HUES64 (cell line): ENCODE measurements around the gene ODF4.
A peak's percentile ranks its signal among the peaks of the same experiment; 100 is the strongest.
"Not testable (repeated sequence)": the region's sequence is repeated elsewhere in the genome, so short reads cannot be mapped to it uniquely, and the experiment has no call there.

Experiments
- H3K27ac ChIP-seq: 2 replicates; pipeline ENCODE4 v1.7.0; 2013; ENCODE audit warnings: low read depth, low read length, inconsistent platforms
- H3K27me3 ChIP-seq: 2 replicates; pipeline ENCODE4 v1.6.1; 2013; ENCODE audit warnings: mild to moderate bottlenecking, low read length; ENCODE audit not compliant: insufficient read depth
- H3K36me3 ChIP-seq: 2 replicates; pipeline ENCODE4 v1.6.1; 2013; ENCODE audit warnings: mild to moderate bottlenecking, low read length; ENCODE audit not compliant: insufficient read depth
- H3K4me1 ChIP-seq: 2 replicates; pipeline ENCODE4 v1.6.1; 2013; ENCODE audit warnings: mild to moderate bottlenecking, low read length, moderate library complexity; ENCODE audit not compliant: insufficient read depth
- H3K4me3 ChIP-seq: 2 replicates; pipeline ENCODE4 v1.5.1; 2013; ENCODE audit warnings: mild to moderate bottlenecking, low read length, moderate library complexity
- H3K9ac ChIP-seq: 2 replicates; pipeline ENCODE4 v1.6.1; 2013; ENCODE audit warnings: mild to moderate bottlenecking, low read depth, low read length
- H3K9me3 ChIP-seq: 2 replicates; pipeline ENCODE4 v1.6.1; 2013; ENCODE audit warnings: low read depth, low read length; ENCODE audit not compliant: insufficient read depth
- WGBS: fragments of 150-250, 120-280 bp; methylation state at CpG from one replicate; pipeline ENCODE4 v1.1.7; 2013; ENCODE audit warnings: missing lambda C conversion rate; 5-methylcytosine and 5-hydroxymethylcytosine counted together

The ODF4 gene

GRCh38 chr17:8372422-8372821 lies 32.8 kb downstream of the ODF4 start:
- H3K27me3 ChIP-seq, result no peaks in the 10 kb centered on the region
- WGBS, result 95% methylated on average over 6 of the region's 7 CpGs
- no peaks in the 10 kb centered on the region for H3K9me3 ChIP-seq
- H3K4me3 ChIP-seq, result no peak overlapping the region
- H3K36me3 ChIP-seq, result peaks cover 45% of the 10 kb centered on the region
- H3K4me1 ChIP-seq, result peaks cover 4% of the 10 kb centered on the region; the same call in 1 of the 2 replicates
- no peak overlapping the region for H3K27ac ChIP-seq
- no peak overlapping the region for H3K9ac ChIP-seq

GRCh38 chr17:8373856-8374255 lies 34.2 kb downstream of the ODF4 start:
- H3K27ac ChIP-seq, H3K4me3 ChIP-seq, H3K27me3 ChIP-seq, H3K9me3 ChIP-seq, H3K4me1 ChIP-seq, H3K9ac ChIP-seq: not testable (repeated sequence)
- 97% methylated on average over 26 of the region's 26 CpGs for WGBS
- H3K36me3 ChIP-seq, result peaks cover 51% of the 10 kb centered on the region

GRCh38 chr17:8375738-8376259 lies 36.2 kb downstream of the ODF4 start:
- Histone ChIP-seq H3K9me3 (no peaks in the 10 kb centered on the region), H3K27me3 (no peaks in the 10 kb centered on the region), H3K36me3 (peaks cover 52% of the 10 kb centered on the region), H3K9ac (peak overlapping the region; percentile 91), H3K4me1 (peaks cover 8% of the 10 kb centered on the region; the same call in 1 of the 2 replicates), H3K27ac (peak overlapping the region; percentile 85), H3K4me3 (peak overlapping the region; percentile 69)
- 79% methylated on average over 18 of the region's 18 CpGs for WGBS

GRCh38 chr17:8376271-8377067 lies 36.8 kb downstream of the ODF4 start, which contains the start of gene KRABD2:
TSS of gene KRABD2 (minus strand) at chr17:8376704.
- 10% methylated on average over 41 of the region's 41 CpGs for WGBS
- H3K27ac ChIP-seq, result peak within 1 kb of the TSS; percentile 85

GRCh38 chr17:8377422-8377821 lies 37.8 kb downstream of the ODF4 start:
- Histone ChIP-seq H3K27ac (peak overlapping the region; percentile 72; the same call in 1 of the 2 replicates), H3K4me1 (peaks cover 16% of the 10 kb centered on the region; the same call in 1 of the 2 replicates), H3K9me3 (no peaks in the 10 kb centered on the region), H3K4me3 (no peak overlapping the region; the same call in 1 of the 2 replicates), H3K36me3 (peaks cover 59% of the 10 kb centered on the region), H3K9ac (no peak overlapping the region), H3K27me3 (no peaks in the 10 kb centered on the region)
- WGBS, result 97% methylated on average over 4 of the region's 4 CpGs

More at GRCh38 chr17:8376271-8377067, 36.8 kb downstream of the ODF4 start, which contains the start of gene KRABD2:
- Histone ChIP-seq H3K27me3 (no peaks in the 10 kb centered on the region), H3K9ac (peak within 1 kb of the TSS; percentile 91), H3K9me3 (no peaks in the 10 kb centered on the region), H3K4me1 (peaks cover 15% of the 10 kb centered on the region; the same call in 1 of the 2 replicates), H3K4me3 (peak within 1 kb of the TSS; percentile 69), H3K36me3 (peaks cover 54% of the 10 kb centered on the region)

GRCh38 chr17:8378117-8378516 lies 38.5 kb downstream of the ODF4 start:
- H3K27me3 ChIP-seq, H3K27ac ChIP-seq, H3K4me3 ChIP-seq, H3K9ac ChIP-seq, H3K9me3 ChIP-seq: not testable (repeated sequence)
- Histone ChIP-seq H3K36me3 (peaks cover 58% of the 10 kb centered on the region), H3K4me1 (peaks cover 16% of the 10 kb centered on the region; the same call in 1 of the 2 replicates)
- 95% methylated on average over 8 of the region's 8 CpGs for WGBS

GRCh38 chr17:8380049-8380448 lies 40.4 kb downstream of the ODF4 start:
- H3K27me3 ChIP-seq, result no peaks in the 10 kb centered on the region
- peaks cover 58% of the 10 kb centered on the region for H3K36me3 ChIP-seq
- peaks cover 22% of the 10 kb centered on the region; the same call in 1 of the 2 replicates for H3K4me1 ChIP-seq
- H3K9me3 ChIP-seq, result no peaks in the 10 kb centered on the region
- WGBS, result 94% methylated on average over 3 of the region's 3 CpGs
- peak overlapping the region; percentile 9; the same call in 1 of the 2 replicates for H3K27ac ChIP-seq
- H3K4me3 ChIP-seq, result peak overlapping the region; percentile 91; the same call in 1 of the 2 replicates
- peak overlapping the region; percentile 99 for H3K9ac ChIP-seq

GRCh38 chr17:8382052-8382879 lies 42.6 kb downstream of the ODF4 start:
- Histone ChIP-seq H3K4me1 (peaks cover 18% of the 10 kb centered on the region; the same call in 1 of the 2 replicates), H3K9ac (peak overlapping the region; percentile 99), H3K27ac (peak overlapping the region; percentile 83), H3K27me3 (no peaks in the 10 kb centered on the region), H3K4me3 (peak overlapping the region; percentile 91), H3K9me3 (no peaks in the 10 kb centered on the region), H3K36me3 (peaks cover 53% of the 10 kb centered on the region)
- 13% methylated on average over 26 of the region's 27 CpGs for WGBS

GRCh38 chr17:8382880-8383142 lies 43.2 kb downstream of the ODF4 start:
- Histone ChIP-seq H3K9me3 (no peaks in the 10 kb centered on the region), H3K4me1 (peaks cover 18% of the 10 kb centered on the region; the same call in 1 of the 2 replicates), H3K27me3 (no peaks in the 10 kb centered on the region), H3K4me3 (peak overlapping the region; percentile 91), H3K9ac (peak overlapping the region; percentile 99), H3K36me3 (peaks cover 47% of the 10 kb centered on the region), H3K27ac (peak overlapping the region; percentile 83)
- WGBS, result under 1% methylated on average over 15 of the region's 15 CpGs

- Histone ChIP-seq H3K9ac (peak within 1 kb of the TSS; percentile 99), H3K36me3 (peaks cover 42% of the 10 kb centered on the region), H3K27me3 (no peaks in the 10 kb centered on the region), H3K4me1 (peaks cover 18% of the 10 kb centered on the region; the same call in 1 of the 2 replicates), H3K4me3 (peak within 1 kb of the TSS; percentile 91), H3K27ac (peak within 1 kb of the TSS; percentile 93), H3K9me3 (no peaks in the 10 kb centered on the region)
- WGBS, result 1% methylated on average over 55 of the region's 55 CpGs
Observed at GRCh38 chr17:8383143-8383822, 43.6 kb downstream of the ODF4 start, which contains the start of gene RPL26. TSS of gene RPL26 (minus strand) at chr17:8383193. CDS start at chr17:8382310, 883 bp downstream.
